Measurements from ENCODE around the gene DNAJC13. TPM values are rescaled to one million over a fixed set of nuclear protein-coding genes. Genes with fewer than 3 reads are reported as not detected.

The DNAJC13 gene
- total RNA-seq, 1 experiment from 2014 or later = 24.7 TPM

DNA sequence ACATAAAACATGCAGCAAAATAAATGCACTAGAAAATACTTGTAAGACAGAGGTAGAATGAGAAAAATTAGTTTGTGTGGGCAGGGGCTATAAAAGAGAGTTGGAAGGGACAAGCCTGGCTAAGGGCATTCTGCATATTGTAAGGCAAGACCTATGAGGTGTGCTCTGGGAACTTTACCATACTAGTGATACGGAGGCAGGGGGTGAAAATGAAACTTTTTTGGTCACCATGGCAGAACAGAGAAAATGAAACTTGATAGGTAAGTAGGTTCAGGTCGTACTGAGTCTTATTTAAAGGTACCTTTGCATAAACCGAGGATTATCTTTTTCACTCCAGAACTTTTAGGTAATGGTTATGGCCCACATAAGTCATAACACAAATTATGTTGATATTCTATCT is 105.1 kb downstream of the DNAJC13 start:
- H3K4me1 ChIP-seq (ENCODE audit: insufficient read depth, low read length) = no peaks in the 10 kb centered on the region
- no peaks in the 10 kb centered on the region for H3K9me3 ChIP-seq (ENCODE audit: low read length)
- BruUV-seq (replicated peaks) = no TSS peak
- no peaks in the 10 kb centered on the region for H3F3A ChIP-seq (ENCODE audit: low read length, unreplicated experiment)
- H3K36me3 ChIP-seq (ENCODE audit: low read depth, low read length) = peaks cover 4% of the 10 kb centered on the region; the same call in 1 of the 2 replicates
- POLR2A ChIA-PET (ENCODE audit: unreplicated experiment) = no interaction called here
- DNase-seq = no peak
- CTCF ChIA-PET = no interaction called here
- no peak for TF ChIP-seq EZH2 (IDR thresholded peaks at IDR 0.05; ENCODE audit: low read length, unreplicated experiment)
- TF ChIP-seq EZH2phosphoT487 (IDR thresholded peaks at IDR 0.05; ENCODE audit: borderline replicate concordance, low read length) = no peak
- TF ChIP-seq, protein P1, sequence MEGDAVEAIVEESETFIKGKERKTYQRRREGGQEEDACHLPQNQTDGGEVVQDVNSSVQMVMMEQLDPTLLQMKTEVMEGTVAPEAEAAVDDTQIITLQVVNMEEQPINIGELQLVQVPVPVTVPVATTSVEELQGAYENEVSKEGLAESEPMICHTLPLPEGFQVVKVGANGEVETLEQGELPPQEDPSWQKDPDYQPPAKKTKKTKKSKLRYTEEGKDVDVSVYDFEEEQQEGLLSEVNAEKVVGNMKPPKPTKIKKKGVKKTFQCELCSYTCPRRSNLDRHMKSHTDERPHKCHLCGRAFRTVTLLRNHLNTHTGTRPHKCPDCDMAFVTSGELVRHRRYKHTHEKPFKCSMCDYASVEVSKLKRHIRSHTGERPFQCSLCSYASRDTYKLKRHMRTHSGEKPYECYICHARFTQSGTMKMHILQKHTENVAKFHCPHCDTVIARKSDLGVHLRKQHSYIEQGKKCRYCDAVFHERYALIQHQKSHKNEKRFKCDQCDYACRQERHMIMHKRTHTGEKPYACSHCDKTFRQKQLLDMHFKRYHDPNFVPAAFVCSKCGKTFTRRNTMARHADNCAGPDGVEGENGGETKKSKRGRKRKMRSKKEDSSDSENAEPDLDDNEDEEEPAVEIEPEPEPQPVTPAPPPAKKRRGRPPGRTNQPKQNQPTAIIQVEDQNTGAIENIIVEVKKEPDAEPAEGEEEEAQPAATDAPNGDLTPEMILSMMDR (conservative IDR thresholded peaks at IDR 0.05; ENCODE audit: low read depth, low read length) = no peak
- no peak overlapping the region for H3K9ac ChIP-seq (ENCODE audit: low read length)
- no peak for ATAC-seq
- H3K4me2 ChIP-seq (ENCODE audit: low read length) = no peak overlapping the region
- H3K79me2 ChIP-seq (ENCODE audit: low read length) = no peaks in the 10 kb centered on the region
- no peak overlapping the region for H2AFZ ChIP-seq (ENCODE audit: low read length)
- no peaks in the 10 kb centered on the region for H3K9me2 ChIP-seq (replicated peaks; ENCODE audit: low read length)
- H3K27me3 ChIP-seq (ENCODE audit: low read length) = no peaks in the 10 kb centered on the region
- H3K27ac ChIP-seq (ENCODE audit: low read length) = no peak overlapping the region
- no peaks in the 10 kb centered on the region for H4K20me1 ChIP-seq (ENCODE audit: low read length)
- intact Hi-C loops (cut with micrococcal nuclease) = no loop called here
- no peak overlapping the region for H3K4me3 ChIP-seq (ENCODE audit: low read length)

DNA sequence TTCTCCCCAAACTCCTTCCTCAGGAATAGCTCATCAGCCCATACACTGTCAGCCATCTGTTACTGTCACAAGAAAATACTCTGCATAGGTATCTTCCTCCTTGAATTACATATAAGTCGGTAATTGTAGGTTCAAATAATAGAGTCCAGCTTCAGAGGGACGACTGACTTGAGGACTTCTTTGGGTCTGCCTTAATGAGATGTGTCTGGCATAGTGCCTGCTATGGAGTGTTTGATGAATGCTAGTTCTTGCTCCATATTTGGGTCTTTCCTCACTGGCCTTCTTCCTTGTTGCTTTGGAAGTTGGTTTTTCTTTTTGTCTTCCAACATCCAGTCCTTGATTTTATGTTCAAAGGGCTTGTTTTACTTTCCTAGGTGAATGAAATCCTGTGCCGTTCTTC is 113.3 kb downstream of the DNAJC13 start:
- no TSS peak for BruUV-seq (replicated peaks)
- H3K27ac ChIP-seq (ENCODE audit: low read length) = no peak overlapping the region
- H3K79me2 ChIP-seq (ENCODE audit: low read length) = no peaks in the 10 kb centered on the region
- H3K9me2 ChIP-seq (replicated peaks; ENCODE audit: low read length) = no peaks in the 10 kb centered on the region
- no peaks in the 10 kb centered on the region for H3K27me3 ChIP-seq (ENCODE audit: low read length)
- TF ChIP-seq, protein P1 (conservative IDR thresholded peaks at IDR 0.05; ENCODE audit: low read depth, low read length) = no peak
- TF ChIP-seq EZH2phosphoT487 (IDR thresholded peaks at IDR 0.05; ENCODE audit: borderline replicate concordance, low read length) = no peak
- TF ChIP-seq EZH2 (IDR thresholded peaks at IDR 0.05; ENCODE audit: low read length, unreplicated experiment) = no peak
- no peaks in the 10 kb centered on the region for H3K9me3 ChIP-seq (ENCODE audit: low read length)
- H3K9ac ChIP-seq (ENCODE audit: low read length) = no peak overlapping the region
- no peak overlapping the region for H3K4me3 ChIP-seq (ENCODE audit: low read length)
- no peaks in the 10 kb centered on the region for H4K20me1 ChIP-seq (ENCODE audit: low read length)
- no peak for DNase-seq
- peaks cover 3% of the 10 kb centered on the region; the same call in 1 of the 2 replicates for H3K36me3 ChIP-seq (ENCODE audit: low read depth, low read length)
- ChIA-PET POLR2A (ENCODE audit: unreplicated experiment) (no interaction called here), CTCF (no interaction called here)
- H2AFZ ChIP-seq (ENCODE audit: low read length) = no peak overlapping the region
- intact Hi-C loops (cut with micrococcal nuclease) = loop anchor here (10.0 kb wide), 1 partner anchor 186 kb away; no protein-coding TSS in a partner anchor
- H3K4me2 ChIP-seq (ENCODE audit: low read length) = no peak overlapping the region
- H3F3A ChIP-seq (ENCODE audit: low read length, unreplicated experiment) = no peaks in the 10 kb centered on the region
- no peaks in the 10 kb centered on the region for H3K4me1 ChIP-seq (ENCODE audit: insufficient read depth, low read length)
- no peak for ATAC-seq

DNA sequence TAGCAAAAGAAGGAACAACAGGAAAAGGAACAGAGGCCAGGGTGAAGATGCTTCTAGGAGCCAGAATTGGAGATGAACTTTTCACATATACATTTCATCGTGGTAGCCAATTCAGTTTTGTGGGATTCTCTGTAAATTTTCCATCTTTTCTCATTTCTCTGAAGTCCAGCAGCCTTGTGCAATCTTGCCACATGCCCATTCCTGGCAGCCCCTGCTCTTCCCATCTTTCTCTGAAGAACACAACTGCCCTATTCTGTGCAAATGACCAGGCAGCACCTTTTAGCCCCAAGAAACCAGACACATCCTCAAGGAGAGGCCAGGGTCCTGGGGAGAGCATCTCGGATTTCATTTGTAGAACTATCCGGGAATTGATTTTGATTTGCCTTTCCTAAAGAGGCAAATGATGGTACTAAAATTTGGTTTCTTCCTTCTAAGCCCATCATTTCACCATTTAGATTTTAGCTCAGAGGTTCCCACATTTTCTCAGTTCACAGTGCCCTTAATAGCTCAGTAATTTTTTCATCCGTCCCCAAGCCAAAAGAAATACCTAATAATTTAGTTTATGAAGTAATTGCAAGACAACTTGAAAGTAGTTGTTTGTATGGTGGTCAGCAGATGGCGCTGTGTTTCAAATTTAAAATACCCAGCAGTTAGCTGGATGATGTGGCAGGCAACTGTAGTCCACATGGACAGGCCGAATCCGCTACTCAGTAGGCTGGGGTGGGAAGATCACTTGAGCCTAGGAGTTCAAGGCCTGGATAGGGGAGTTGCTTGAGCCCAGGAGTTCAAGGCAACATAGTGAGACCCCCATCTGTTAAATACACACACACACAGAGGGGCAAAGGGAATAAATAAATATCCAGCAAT is 118.5 kb downstream of the DNAJC13 start:
- POLR2A ChIA-PET (ENCODE audit: unreplicated experiment) = interaction anchor here (0.6 kb wide), 1 partner anchor 336 kb away, joined by 3 read pairs; no protein-coding TSS in a partner anchor
- CTCF ChIA-PET = interaction anchor here (0.7 to 0.9 kb wide), 2 partner anchors 106 to 217 kb away, joined by 4 to 10 read pairs; no protein-coding TSS in a partner anchor
- Histone ChIP-seq H3K4me3 (ENCODE audit: low read length) (no peak overlapping the region), H3K9me3 (ENCODE audit: low read length) (no peaks in the 10 kb centered on the region), H3K4me1 (ENCODE audit: insufficient read depth, low read length) (no peaks in the 10 kb centered on the region), H3K79me2 (ENCODE audit: low read length) (no peaks in the 10 kb centered on the region), H3K36me3 (ENCODE audit: low read depth, low read length) (no peaks in the 10 kb centered on the region; the same call in 1 of the 2 replicates), H3K4me2 (ENCODE audit: low read length) (no peak overlapping the region), H3K27ac (ENCODE audit: low read length) (no peak overlapping the region), H3K9me2 (replicated peaks; ENCODE audit: low read length) (no peaks in the 10 kb centered on the region), H2AFZ (ENCODE audit: low read length) (no peak overlapping the region), H3K27me3 (ENCODE audit: low read length) (no peaks in the 10 kb centered on the region), H3F3A (ENCODE audit: low read length, unreplicated experiment) (no peaks in the 10 kb centered on the region), H3K9ac (ENCODE audit: low read length) (no peak overlapping the region), H4K20me1 (ENCODE audit: low read length) (no peaks in the 10 kb centered on the region)
- ATAC-seq (peak; percentile 83), DNase-seq (peak; percentile 71)
- no TSS peak for BruUV-seq (replicated peaks)
- intact Hi-C loops (cut with micrococcal nuclease) = loop anchor here (1.0 to 10.0 kb wide), 2 partner anchors 106 to 191 kb away; no protein-coding TSS in a partner anchor
- no peak for TF ChIP-seq EZH2phosphoT487 (IDR thresholded peaks at IDR 0.05; ENCODE audit: borderline replicate concordance, low read length)
- TF ChIP-seq, protein P1 (conservative IDR thresholded peaks at IDR 0.05; ENCODE audit: low read depth, low read length) = peak; percentile 65
- no peak for TF ChIP-seq EZH2 (IDR thresholded peaks at IDR 0.05; ENCODE audit: low read length, unreplicated experiment)
